ACC112 (cell line): ENCODE data around the gene SPATA6.

Experiments
- H2AFZ ChIP-seq: fragments of 200-600 bp; sonication (generic); one replicate; pipeline ENCODE4 v1.6.0; 2017; ENCODE audit warnings: antibody characterized with exemption, low read length; ENCODE audit not compliant: unreplicated experiment
- H3K27ac ChIP-seq: fragments of 200-600 bp; sonication (generic); 2 replicates; pipeline ENCODE4 v1.5.1; 2014; ENCODE audit warnings: low read depth, mild to moderate bottlenecking, antibody characterized with exemption, low read length, moderate library complexity
- H3K27me3 ChIP-seq: fragments of 200-600 bp; sonication (generic); 2 replicates; pipeline ENCODE4 v1.6.1; 2014; ENCODE audit warnings: mild to moderate bottlenecking, antibody characterized with exemption, low read length, moderate library complexity, mixed read lengths; ENCODE audit not compliant: insufficient read depth
- H3K36me3 ChIP-seq: fragments of 200-600 bp; sonication (generic); 2 replicates; pipeline ENCODE4 v1.6.1; 2016; ENCODE audit warnings: mild to moderate bottlenecking, antibody characterized with exemption, low read length, moderate library complexity, mixed read lengths; ENCODE audit not compliant: insufficient read depth
- H3K4me1 ChIP-seq: fragments of 200-600 bp; sonication (generic); one replicate; pipeline ENCODE4 v1.6.1; 2016; ENCODE audit warnings: low read length, mixed read lengths; ENCODE audit not compliant: insufficient read depth, unreplicated experiment, control insufficient read depth
- H3K4me3 ChIP-seq: fragments of 200-600 bp; sonication (generic); 2 replicates; pipeline ENCODE4 v1.5.1; 2014; ENCODE audit warnings: mild to moderate bottlenecking, low read depth, low read length
- H3K79me2 ChIP-seq: fragments of 200-600 bp; sonication (generic); one replicate; pipeline ENCODE4 v1.6.0; 2016; ENCODE audit warnings: low read length; ENCODE audit not compliant: control insufficient read depth, unreplicated experiment, insufficient read depth

The SPATA6 gene

DNA sequence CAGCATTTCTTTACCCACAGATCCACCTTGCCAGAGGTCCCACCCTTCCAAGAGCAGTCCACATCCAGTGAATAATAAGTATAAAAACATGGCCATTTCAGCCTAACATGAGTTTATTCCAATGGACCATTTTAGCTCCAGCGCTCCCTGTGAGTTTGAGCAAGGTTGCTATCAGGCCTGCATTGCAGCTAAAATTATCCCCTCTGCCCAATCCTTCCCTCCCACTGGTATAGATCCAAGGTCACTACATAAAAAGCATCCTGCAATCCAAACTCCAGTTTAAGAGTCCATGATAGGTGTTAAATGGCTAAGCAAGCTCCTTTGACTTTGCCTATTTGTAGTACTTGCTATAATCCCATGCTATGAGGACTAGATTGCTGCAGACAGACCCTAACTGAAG, 213.9 kb downstream of the SPATA6 start:
- H3K27ac ChIP-seq = no peak overlapping the region
- H3K4me1 ChIP-seq = no peaks in the 10 kb centered on the region
- no peaks in the 10 kb centered on the region for H3K36me3 ChIP-seq
- no peaks in the 10 kb centered on the region for H3K27me3 ChIP-seq
- no peak overlapping the region for H2AFZ ChIP-seq
- H3K79me2 ChIP-seq = no peaks in the 10 kb centered on the region
- H3K4me3 ChIP-seq = no peak overlapping the region

DNA sequence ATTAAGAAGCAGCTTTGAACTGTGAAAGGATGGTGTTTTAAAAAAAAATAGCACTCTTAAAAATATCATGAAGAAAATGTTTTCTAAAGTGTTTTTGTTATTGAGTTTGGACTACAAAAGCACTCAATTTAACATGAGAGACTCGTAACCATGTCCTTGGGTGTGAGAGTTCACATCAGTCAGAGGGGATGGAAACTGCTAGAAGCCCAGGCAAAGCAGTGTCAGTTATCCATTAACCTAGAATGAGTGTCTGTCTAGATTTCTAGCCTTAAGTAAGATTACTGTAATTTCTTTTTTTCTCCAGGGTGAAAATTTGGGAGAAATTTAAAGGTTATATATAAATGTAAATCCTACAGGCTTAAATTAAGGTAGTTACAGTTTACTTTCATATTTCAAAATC, 217.8 kb downstream of the SPATA6 start:
- H3K27ac ChIP-seq = no peak overlapping the region
- no peaks in the 10 kb centered on the region for H3K4me1 ChIP-seq
- no peak overlapping the region for H3K4me3 ChIP-seq
- H3K27me3 ChIP-seq = no peaks in the 10 kb centered on the region
- H3K36me3 ChIP-seq = no peaks in the 10 kb centered on the region
- no peak overlapping the region for H2AFZ ChIP-seq
- H3K79me2 ChIP-seq = no peaks in the 10 kb centered on the region

DNA sequence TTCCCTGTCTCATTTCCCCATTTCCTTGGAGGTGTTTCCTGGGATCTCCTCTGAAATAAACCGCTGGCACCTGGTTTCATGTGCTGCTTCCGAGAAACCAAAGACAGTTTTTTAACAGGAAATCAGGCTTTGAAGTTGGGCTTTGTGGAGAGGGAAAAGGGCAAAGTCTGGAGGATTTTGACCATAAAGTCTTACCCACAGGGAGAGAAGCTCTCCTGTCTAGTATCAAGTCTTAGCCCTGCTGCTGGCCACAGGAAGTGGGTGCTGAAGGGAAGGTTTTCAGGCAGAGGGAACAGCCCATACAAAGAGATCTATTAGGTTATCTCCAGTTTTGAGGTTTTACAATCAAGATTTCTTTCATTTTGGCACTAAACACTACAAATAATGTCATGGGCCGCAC, 220.2 kb downstream of the SPATA6 start:
- Histone ChIP-seq H3K27ac (no peak overlapping the region), H3K36me3 (no peaks in the 10 kb centered on the region), H2AFZ (no peak overlapping the region), H3K27me3 (no peaks in the 10 kb centered on the region), H3K79me2 (no peaks in the 10 kb centered on the region), H3K4me3 (no peak overlapping the region), H3K4me1 (no peaks in the 10 kb centered on the region)

DNA sequence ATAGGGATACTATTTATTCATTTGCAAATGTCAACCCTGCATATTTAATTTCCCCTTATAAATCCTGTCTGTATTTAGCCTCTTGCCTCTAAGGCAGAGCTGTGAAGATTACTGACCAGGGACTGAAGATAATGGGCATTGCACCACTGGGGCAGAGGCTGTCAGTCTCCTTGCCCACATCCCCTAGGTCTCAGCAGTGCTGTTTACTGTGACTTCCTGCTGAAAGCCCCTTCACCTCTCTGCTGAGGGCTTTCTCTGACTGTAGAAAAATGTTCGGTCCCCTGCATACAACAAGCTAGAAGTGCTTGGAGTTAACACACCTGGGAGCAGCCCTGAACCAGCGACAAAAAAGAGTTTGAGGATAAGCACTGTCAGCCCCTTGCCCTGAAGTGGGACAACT, 220.7 kb downstream of the SPATA6 start:
- Histone ChIP-seq H3K27me3 (no peaks in the 10 kb centered on the region), H2AFZ (no peak overlapping the region), H3K79me2 (no peaks in the 10 kb centered on the region), H3K4me1 (no peaks in the 10 kb centered on the region), H3K4me3 (no peak overlapping the region), H3K27ac (no peak overlapping the region), H3K36me3 (no peaks in the 10 kb centered on the region)

DNA sequence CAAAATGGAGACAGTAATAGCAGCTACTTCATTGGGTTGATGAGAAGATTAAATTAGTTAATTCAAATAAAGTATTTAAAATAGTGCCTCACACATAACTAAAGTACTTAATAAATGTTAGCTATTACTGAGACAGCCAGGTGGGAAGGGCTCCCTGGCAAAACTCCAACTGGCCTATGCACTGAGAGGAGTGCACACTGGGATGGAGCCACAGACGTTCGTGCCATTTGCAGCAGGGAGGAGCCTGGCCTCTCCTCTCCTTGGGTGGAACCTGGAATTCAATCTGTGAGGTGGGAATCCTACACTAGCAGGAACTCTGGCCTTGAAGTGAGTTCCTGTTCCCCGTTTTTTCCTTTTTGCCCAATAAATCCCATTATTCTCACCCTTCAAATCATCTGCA, 221.4 kb downstream of the SPATA6 start:
- H3K36me3 ChIP-seq = no peaks in the 10 kb centered on the region
- no peak overlapping the region for H3K27ac ChIP-seq
- no peaks in the 10 kb centered on the region for H3K79me2 ChIP-seq
- no peak overlapping the region for H3K4me3 ChIP-seq
- no peak overlapping the region for H2AFZ ChIP-seq
- no peaks in the 10 kb centered on the region for H3K27me3 ChIP-seq
- H3K4me1 ChIP-seq = no peaks in the 10 kb centered on the region

DNA sequence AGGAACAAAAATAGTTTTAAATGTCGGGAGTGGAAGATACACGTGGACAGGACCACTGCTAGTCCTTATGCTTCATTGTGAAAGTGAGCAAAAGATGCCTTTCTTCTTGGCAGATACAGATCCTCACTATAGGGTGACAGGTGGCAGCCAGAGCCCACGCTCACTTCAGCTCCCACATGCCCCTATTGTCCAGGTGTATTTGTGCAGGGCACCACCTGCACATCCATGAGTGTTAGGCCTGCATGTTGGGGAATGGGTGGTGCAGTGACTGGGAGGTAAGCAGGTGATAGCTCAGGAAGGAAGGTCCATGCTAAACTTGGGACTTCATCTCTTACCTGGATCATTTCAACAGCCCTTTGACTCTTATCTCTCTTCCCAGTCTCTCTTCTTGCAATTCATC, 222.1 kb downstream of the SPATA6 start:
- H3K27ac ChIP-seq = no peak overlapping the region
- H2AFZ ChIP-seq = no peak overlapping the region
- no peaks in the 10 kb centered on the region for H3K79me2 ChIP-seq
- H3K36me3 ChIP-seq = no peaks in the 10 kb centered on the region
- no peak overlapping the region for H3K4me3 ChIP-seq
- H3K27me3 ChIP-seq = no peaks in the 10 kb centered on the region
- no peaks in the 10 kb centered on the region for H3K4me1 ChIP-seq

DNA sequence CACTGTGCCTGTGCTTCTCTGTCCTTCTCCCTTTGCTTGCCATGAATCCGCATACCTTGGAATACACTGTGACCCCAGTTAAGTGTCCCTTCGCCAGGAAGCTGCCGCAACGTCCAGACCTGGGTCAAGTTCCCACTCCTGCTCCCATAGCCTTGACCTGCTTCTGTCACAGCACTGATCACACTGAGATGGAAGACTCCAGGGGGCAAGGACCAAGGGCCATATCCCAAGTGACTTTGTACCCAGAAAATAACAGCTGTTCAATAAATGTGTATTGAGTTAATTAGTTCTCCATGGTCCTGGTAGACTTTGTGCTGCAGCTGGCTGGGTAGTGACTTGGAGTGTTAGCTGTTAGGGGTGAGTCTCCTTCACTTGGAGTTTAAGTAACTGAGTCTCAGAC, 223.6 kb downstream of the SPATA6 start:
- no peak overlapping the region for H2AFZ ChIP-seq
- H3K27ac ChIP-seq = no peak overlapping the region
- no peaks in the 10 kb centered on the region for H3K4me1 ChIP-seq
- no peaks in the 10 kb centered on the region for H3K27me3 ChIP-seq
- no peaks in the 10 kb centered on the region for H3K79me2 ChIP-seq
- H3K4me3 ChIP-seq = no peak overlapping the region
- H3K36me3 ChIP-seq = no peaks in the 10 kb centered on the region

DNA sequence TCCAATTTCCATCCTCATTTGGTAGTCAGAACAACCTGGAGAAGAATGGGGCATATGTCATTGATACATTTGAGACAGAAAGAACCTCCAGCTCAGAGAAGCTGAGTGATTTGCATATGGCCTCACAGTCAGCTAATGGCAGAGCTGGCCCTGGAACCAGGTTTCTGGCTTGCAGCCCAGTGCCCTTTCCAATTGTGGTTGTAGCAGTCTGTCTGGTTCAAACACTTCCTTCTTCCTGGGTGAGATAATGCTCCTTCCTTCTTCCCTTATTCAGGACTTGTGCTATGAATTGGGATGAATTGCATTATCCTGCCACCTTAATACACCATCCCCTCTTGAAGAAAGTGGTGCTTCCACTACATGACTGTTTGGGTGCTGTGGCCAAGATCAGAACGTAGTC, 225.3 kb downstream of the SPATA6 start:
- Histone ChIP-seq H3K27ac (no peak overlapping the region), H3K4me1 (no peaks in the 10 kb centered on the region), H3K79me2 (no peaks in the 10 kb centered on the region), H3K27me3 (no peaks in the 10 kb centered on the region), H3K4me3 (no peak overlapping the region), H2AFZ (no peak overlapping the region), H3K36me3 (no peaks in the 10 kb centered on the region)
